ENCODE measurements around the gene DPPA5.

GRCh38 chr6:73314577-73315492 is 39.2 kb downstream of the DPPA5 start:
- TF ChIP-seq CTCF (optimal IDR thresholded peaks at IDR 0.05 in 1 of 3, IDR thresholded peaks at IDR 0.05 in 1 of 3, conservative IDR thresholded peaks at IDR 0.05 in 1 of 3; ENCODE audit: extremely low read depth in 1 of 3, insufficient read depth in 2 of 3, low read length in 3 of 3) (no peak), EZH2 (IDR thresholded peaks at IDR 0.05; ENCODE audit: low read length) (peak; percentile 72)

Data from keratinocyte (primary cell).